ENCODE measurements around the gene FBXL17.

DNA sequence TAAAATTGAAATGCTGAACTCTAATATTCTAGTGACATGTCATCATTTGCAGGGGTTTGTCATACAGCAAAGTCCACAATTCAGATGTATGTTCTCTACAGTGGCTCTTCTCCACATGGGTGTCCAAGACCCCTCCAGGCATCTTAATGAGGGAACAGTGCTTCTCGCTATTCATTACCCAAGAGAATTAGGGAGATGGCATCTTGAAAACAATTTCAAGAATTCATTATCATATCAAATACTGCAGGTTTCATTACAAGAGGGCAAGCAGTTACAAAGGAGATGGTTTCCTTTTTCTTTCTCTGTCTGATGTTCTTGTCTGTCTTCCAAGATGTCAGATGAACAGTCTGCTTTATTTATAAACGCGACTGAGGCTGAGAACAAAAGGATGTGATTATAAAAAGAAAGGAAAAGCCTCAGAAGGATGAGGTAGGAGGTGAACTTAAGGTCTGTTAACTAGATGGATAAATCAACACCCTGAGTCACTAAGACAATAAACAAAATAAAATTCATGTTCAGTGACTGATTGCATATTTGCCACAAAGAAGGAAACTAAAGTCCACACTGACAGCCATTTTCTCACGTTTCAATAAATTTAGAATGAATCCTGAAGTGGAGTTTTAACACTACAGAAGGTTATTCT, 384.4 kb downstream of the FBXL17 start:
- no peak for TF ChIP-seq CTCF (IDR thresholded peaks at IDR 0.05)
- no peak for TF ChIP-seq POLR2A (IDR thresholded peaks at IDR 0.05; ENCODE audit: low read depth)

Data from esophagus muscularis mucosa (tissue), 3 donors.